22Rv1 (cell line): Measurements from ENCODE around the gene DMD.
"Not testable (repeated sequence)": the region's sequence is repeated elsewhere in the genome, so short reads cannot be mapped to it uniquely, and the experiment has no call there.

Experiments used
- H3K27ac ChIP-seq: fragments of 450-650 bp; 2 replicates; pipeline ENCODE4 v1.5.1; 2017
- ZFX ChIP-seq: fragments of 450-650 bp; IDR thresholded peaks from 2 replicates; pipeline ENCODE4 v1.6.1; 2017; ENCODE audit warnings: antibody characterized with exemption, borderline replicate concordance
- TF ChIP-seq, protein P1 (sequence below): fragments of 450-650 bp; IDR thresholded peaks from 2 replicates; pipeline ENCODE4 v1.5.1; 2017; ENCODE audit warnings: mild to moderate bottlenecking

The DMD gene

DNA sequence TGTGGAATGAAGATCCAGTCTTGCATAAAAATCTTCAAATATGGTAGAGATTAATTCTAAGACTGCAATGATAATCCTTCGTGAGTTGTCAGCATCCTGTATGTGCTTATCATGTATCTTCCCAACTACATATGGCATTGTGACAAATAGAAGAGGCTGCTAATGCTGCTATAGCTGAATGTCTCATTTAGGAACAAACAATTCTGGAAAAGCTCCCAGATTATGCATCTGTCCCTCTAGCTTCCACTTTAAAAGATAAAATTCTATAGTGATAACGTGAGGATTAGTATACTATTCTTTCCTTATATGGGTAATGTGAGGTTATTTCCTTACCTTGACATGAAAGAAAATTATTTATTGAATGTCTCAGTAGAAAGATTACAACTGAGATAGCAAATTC, 930.9 kb downstream of the DMD start:
- TF ChIP-seq, protein P1, sequence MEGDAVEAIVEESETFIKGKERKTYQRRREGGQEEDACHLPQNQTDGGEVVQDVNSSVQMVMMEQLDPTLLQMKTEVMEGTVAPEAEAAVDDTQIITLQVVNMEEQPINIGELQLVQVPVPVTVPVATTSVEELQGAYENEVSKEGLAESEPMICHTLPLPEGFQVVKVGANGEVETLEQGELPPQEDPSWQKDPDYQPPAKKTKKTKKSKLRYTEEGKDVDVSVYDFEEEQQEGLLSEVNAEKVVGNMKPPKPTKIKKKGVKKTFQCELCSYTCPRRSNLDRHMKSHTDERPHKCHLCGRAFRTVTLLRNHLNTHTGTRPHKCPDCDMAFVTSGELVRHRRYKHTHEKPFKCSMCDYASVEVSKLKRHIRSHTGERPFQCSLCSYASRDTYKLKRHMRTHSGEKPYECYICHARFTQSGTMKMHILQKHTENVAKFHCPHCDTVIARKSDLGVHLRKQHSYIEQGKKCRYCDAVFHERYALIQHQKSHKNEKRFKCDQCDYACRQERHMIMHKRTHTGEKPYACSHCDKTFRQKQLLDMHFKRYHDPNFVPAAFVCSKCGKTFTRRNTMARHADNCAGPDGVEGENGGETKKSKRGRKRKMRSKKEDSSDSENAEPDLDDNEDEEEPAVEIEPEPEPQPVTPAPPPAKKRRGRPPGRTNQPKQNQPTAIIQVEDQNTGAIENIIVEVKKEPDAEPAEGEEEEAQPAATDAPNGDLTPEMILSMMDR, result no peak
- TF ChIP-seq ZFX, result no peak

GRCh38 chrX:32276153-32276552, 935.2 kb downstream of the DMD start:
- H3K27ac ChIP-seq, result no peak overlapping the region
- TF ChIP-seq, protein P1, result no peak
- no peak for TF ChIP-seq ZFX

More for the DNA sequence above, 930.9 kb downstream of the DMD start:
- H3K27ac ChIP-seq, result no peak overlapping the region

DNA sequence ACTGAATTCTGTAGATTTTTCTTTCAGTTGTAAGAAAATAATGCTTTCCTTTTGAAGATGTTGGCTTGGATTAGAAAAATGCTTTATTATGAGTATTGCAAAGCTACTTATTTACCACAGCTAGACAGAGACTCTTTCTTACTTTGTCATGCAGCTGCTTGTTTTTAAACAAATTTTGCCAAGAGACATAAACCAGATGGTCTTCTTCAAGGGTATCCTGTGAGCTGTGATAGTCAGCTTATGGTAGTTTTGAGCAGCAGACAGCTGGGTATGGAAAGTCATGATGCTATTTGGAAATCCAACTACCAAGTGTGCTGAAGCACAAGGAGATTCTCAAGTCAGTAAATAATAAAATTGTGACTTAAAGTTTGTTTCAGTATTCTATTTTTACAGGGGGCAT, 941.5 kb downstream of the DMD start:
- no peak overlapping the region for H3K27ac ChIP-seq
- TF ChIP-seq, protein P1, result no peak
- no peak for TF ChIP-seq ZFX

DNA sequence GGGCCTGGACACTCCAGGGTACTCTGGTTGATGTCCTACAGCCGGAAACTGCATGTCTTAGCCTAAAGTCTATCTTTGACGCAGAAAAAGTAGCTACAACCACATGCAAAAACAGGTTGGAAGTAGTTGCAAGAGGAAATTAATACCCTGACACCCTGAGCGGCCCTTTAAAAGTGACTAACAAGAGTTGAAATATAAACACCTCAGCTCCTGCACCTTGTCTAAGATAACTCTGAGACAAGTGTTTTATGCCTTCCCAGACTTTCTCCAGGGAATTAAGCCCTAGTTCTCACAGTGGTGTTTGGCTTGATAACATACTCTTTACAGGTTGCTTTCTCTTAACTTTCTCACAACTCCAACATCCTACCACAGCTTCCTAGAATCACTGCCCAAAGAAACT, 943.1 kb downstream of the DMD start:
- TF ChIP-seq, protein P1, result no peak
- no peak for TF ChIP-seq ZFX
- H3K27ac ChIP-seq, result no peak overlapping the region

DNA sequence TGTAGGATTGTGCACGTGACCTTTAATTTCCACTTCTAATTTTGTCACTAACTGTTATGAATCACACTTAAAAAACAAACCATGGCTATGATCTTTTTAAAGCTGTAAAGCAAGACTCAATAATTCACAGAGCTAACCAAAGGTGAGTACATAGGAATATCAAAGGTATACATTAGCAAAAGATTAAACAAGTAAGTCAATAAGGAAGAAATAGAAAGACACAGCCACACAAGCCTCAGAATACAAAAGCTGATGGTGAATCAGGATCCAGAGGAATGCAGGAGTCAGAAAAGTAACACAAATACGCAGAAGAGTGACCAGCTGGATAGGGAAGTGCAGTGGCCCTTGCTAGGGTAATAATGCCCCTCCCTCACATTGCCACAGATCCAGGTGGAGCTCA, 943.6 kb downstream of the DMD start:
- no peak overlapping the region for H3K27ac ChIP-seq
- TF ChIP-seq, protein P1, result no peak
- TF ChIP-seq ZFX, result no peak

DNA sequence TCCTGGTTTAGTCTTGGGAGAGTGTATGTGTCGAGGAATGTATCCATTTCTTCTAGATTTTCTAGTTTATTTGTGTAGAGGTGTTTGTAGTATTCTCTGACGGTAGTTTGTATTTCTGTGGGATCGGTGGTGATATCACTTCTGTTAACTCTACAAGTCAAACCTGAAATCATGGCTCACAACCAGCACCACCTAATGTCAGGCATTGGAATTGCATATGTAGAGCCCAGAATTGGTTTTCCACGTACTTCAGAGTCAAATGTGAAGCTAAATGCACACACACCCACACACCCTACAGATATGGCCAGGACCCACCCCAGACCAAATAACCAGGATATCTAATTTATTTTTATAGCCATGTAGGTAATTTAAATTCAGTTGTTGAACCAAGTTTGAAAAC, 964.7 kb downstream of the DMD start:
- not testable (repeated sequence) for H3K27ac ChIP-seq
- TF ChIP-seq, protein P1, result peak; percentile 65

DNA sequence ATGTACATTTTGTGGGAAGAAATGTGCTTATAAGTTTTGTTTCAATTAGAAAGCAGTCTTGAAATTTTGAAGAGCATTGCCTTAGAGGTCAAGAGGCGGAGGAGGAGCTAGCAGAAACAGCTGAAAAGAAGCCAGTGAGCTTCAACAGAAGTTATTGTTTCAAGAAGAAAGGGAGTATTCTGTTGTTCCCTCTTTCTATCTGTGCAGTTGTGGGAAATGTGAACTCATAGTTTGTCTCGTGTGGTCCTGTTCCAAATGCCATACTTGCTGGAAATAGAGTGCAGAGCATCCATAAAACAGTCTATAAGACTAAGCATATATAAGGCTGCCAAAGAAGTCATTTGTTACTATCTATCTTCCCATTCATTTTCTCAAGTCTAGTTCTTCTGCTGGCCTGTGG, 1015.7 kb downstream of the DMD start:
- TF ChIP-seq, protein P1, result no peak
- no peak for TF ChIP-seq ZFX
- no peak overlapping the region for H3K27ac ChIP-seq
